HL-60/S4 treated with phorbol 12-myristate 13-acetate at 8.2 ng/mL for 4 days and 3 days (cell line): ENCODE measurements around the gene RAP2B.
"Not testable (repeated sequence)": the region's sequence is repeated elsewhere in the genome, so short reads cannot be mapped to it uniquely, and the experiment has no call there.

ENCODE experiments used
- in situ Hi-C: fragments of 300-500 bp; cut with MboI; formaldehyde crosslinking; loops from 2 replicates; pipeline ENCODE4 v1.15.0; 2022; ENCODE audit warnings: low sequenced_read_pairs

Gene RAP2B

GRCh38 chr3:153192327-153192726 is 30.3 kb downstream of the RAP2B start:
- in situ Hi-C loops: no loop called here

GRCh38 chr3:153193786-153194476 is 31.9 kb downstream of the RAP2B start:
- in situ Hi-C loops: not testable (repeated sequence)

- in situ Hi-C loops: no loop called here
Measured at GRCh38 chr3:153195349-153195879, 33.4 kb downstream of the RAP2B start.

- in situ Hi-C loops: no loop called here
Measured at GRCh38 chr3:153209596-153209995, 47.6 kb downstream of the RAP2B start.

GRCh38 chr3:153210146-153210545 is 48.1 kb downstream of the RAP2B start:
- in situ Hi-C loops: no loop called here

- in situ Hi-C loops: no loop called here
Measured at GRCh38 chr3:153210660-153211059, 48.6 kb downstream of the RAP2B start.

GRCh38 chr3:153215497-153215896 is 53.5 kb downstream of the RAP2B start:
- in situ Hi-C loops: no loop called here

GRCh38 chr3:153215966-153216365 is 53.9 kb downstream of the RAP2B start:
- in situ Hi-C loops: no loop called here

GRCh38 chr3:153216928-153217327 is 54.9 kb downstream of the RAP2B start:
- in situ Hi-C loops: no loop called here

GRCh38 chr3:153219146-153219545 is 57.1 kb downstream of the RAP2B start:
- in situ Hi-C loops: no loop called here
